ENCODE results near the gene TNFRSF14. TPM values are rescaled to one million over a fixed set of nuclear protein-coding genes. Genes with fewer than 3 reads are reported as not detected.
A peak's percentile ranks its signal among the peaks of the same experiment; 100 is the strongest.

TNFRSF14 gene
- total and polyA plus RNA-seq, 9 of the 15 experiments (the other 6 are each of a cell fraction or from before 2014, with no cell fraction given) = 0.11 to 2.3 (median 0.68) TPM; not detected in 2

DNA sequence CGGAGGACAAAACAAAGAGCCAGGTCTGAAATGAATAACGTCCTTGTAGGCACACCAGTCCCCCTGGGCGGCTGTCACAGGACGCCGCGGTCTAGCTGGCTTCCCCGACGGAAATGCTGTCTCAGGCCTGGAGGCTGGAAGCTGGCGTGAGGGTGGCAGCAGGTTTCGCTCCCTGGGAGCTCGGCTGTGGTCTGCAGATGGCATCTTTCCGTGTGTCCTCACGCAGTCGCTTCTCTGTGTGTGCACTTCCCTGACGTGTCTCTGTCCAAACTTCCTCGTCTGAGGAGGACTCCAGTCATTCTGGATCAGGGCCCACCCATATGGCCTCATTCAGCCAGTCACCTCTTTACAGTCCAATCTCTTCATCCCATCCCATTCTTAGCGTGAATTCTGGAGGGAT lies 14.2 kb downstream of the TNFRSF14 start:
- DNase-seq (ENCODE audit: extremely low read depth in 1 of 4, low spot score in 3 of 4) (no peak), ATAC-seq (no peak), FAIRE-seq (no peak)
- H3K9me1 ChIP-seq (ENCODE audit: control insufficient read depth, insufficient read depth, low read length) = no peaks in the 10 kb centered on the region
- H3K36me3 ChIP-seq (ENCODE audit: control insufficient read depth, insufficient read depth, low read length) = no peaks in the 10 kb centered on the region
- peaks cover 10% of the 10 kb centered on the region for H3K9me3 ChIP-seq (replicated peaks; ENCODE audit: control insufficient read depth, insufficient read depth, low read depth, low read length)
- peaks cover 0 to 15% of the 10 kb centered on the region in 2 experiments; a peak in 2 of 5 replicates for H3K4me1 ChIP-seq (replicated peaks in 1 of 2; ENCODE audit: control insufficient read depth in 2 of 2, insufficient read depth in 2 of 2, low read length in 2 of 2)
- 19% methylated on average over 15 of the region's 17 CpGs for WGBS (ENCODE audit: insufficient coverage, low coverage, missing lambda C conversion rate)
- CTCF ChIA-PET (ENCODE audit: low intra/inter-chr PET ratio) = no interaction called here
- POLR2A ChIA-PET = interaction anchor here (1.4 kb wide), 1 partner anchor 9 kb away, joined by 4 read pairs; no protein-coding TSS in a partner anchor
- no peaks in the 10 kb centered on the region for H3K79me2 ChIP-seq (ENCODE audit: control insufficient read depth, insufficient read depth, low read length)
- H3K27me3 ChIP-seq (ENCODE audit: control insufficient read depth in 2 of 2, insufficient read depth in 2 of 2, low read length in 2 of 2) = peaks cover 46 to 62% of the 10 kb centered on the region in 2 experiments
- no TSS peak for BruUV-seq (replicated peaks)
- in situ Hi-C loops (cut with MboI) (no loop called here), intact Hi-C loops (cut with micrococcal nuclease) (no loop called here)
- H2AFZ ChIP-seq (ENCODE audit: low read depth, low read length) = no peak overlapping the region
- H3K27ac ChIP-seq (ENCODE audit: extremely low read depth, low read depth, low read length) = no peak overlapping the region
- no peaks in the 10 kb centered on the region for H4K20me1 ChIP-seq (replicated peaks; ENCODE audit: control insufficient read depth, insufficient read depth, low read length)
- H3K4me2 ChIP-seq (ENCODE audit: insufficient read depth, low read length) = no peak overlapping the region
- H3K4me3 ChIP-seq = no peak overlapping the region
- 0 out of 4 replicates have a peak overlapping the region, but pooled peaks of 1 of the 2 experiments have one; percentile 19 for H3K9ac ChIP-seq (ENCODE audit: insufficient read depth in 1 of 2, low read depth in 2 of 2, low read length in 2 of 2)
- TF ChIP-seq, protein P1, sequence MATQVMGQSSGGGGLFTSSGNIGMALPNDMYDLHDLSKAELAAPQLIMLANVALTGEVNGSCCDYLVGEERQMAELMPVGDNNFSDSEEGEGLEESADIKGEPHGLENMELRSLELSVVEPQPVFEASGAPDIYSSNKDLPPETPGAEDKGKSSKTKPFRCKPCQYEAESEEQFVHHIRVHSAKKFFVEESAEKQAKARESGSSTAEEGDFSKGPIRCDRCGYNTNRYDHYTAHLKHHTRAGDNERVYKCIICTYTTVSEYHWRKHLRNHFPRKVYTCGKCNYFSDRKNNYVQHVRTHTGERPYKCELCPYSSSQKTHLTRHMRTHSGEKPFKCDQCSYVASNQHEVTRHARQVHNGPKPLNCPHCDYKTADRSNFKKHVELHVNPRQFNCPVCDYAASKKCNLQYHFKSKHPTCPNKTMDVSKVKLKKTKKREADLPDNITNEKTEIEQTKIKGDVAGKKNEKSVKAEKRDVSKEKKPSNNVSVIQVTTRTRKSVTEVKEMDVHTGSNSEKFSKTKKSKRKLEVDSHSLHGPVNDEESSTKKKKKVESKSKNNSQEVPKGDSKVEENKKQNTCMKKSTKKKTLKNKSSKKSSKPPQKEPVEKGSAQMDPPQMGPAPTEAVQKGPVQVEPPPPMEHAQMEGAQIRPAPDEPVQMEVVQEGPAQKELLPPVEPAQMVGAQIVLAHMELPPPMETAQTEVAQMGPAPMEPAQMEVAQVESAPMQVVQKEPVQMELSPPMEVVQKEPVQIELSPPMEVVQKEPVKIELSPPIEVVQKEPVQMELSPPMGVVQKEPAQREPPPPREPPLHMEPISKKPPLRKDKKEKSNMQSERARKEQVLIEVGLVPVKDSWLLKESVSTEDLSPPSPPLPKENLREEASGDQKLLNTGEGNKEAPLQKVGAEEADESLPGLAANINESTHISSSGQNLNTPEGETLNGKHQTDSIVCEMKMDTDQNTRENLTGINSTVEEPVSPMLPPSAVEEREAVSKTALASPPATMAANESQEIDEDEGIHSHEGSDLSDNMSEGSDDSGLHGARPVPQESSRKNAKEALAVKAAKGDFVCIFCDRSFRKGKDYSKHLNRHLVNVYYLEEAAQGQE (IDR thresholded peaks at IDR 0.05; ENCODE audit: borderline replicate concordance) = no peak
- TF ChIP-seq, protein P1 (CRISPR knock-in tag; IDR thresholded peaks at IDR 0.05; ENCODE audit: low read depth) = no peak
- TF ChIP-seq KHSRP (IDR thresholded peaks at IDR 0.05) (no peak), CTCFL (IDR thresholded peaks at IDR 0.05; ENCODE audit: borderline replicate concordance, insufficient read depth, low read depth, low read length, poor library complexity, severe bottlenecking) (no peak), ZNF282 (CRISPR knock-in tag; IDR thresholded peaks at IDR 0.05) (no peak), BCOR (IDR thresholded peaks at IDR 0.05) (no peak), ZKSCAN3 (CRISPR knock-in tag; IDR thresholded peaks at IDR 0.05) (no peak), BCLAF1 (IDR thresholded peaks at IDR 0.05; ENCODE audit: borderline replicate concordance in 1 of 2, control insufficient read depth in 1 of 2, low read depth in 2 of 2, low read length in 1 of 2) (no peak), HMG20B (CRISPR knock-in tag; IDR thresholded peaks at IDR 0.05) (no peak)
